ENCODE data around the gene ZNF175.

Gene ZNF175

DNA sequence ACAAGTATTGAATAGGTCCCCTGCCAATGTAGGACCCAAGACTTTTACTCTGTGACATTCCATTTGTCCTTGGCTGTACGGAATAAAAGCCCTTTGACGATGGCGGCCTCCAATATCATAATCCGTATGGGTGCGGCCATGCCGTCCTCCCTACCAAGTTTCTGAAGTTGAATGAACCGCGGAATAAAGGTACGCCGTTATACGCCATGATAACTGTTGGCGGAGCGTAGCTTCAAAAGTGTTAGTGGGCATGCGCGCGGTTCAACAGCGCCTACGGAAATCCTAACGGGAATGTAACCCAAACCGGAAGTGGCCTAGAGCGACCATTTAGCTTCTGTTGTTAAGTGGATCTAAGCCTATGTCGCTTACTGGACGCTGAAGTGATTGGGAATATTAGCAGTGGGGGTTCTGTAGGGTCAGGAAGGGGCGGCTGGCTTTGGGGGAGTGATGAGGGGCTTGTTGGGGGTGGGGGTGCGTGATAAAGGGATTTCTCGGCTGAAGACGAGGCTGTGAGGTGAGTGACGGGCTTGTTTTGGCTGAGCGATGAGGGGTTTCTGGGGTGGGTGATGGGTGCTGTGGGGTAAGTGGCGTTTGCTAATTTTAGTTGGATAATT, at the start of gene ZNF175:
Gene ZNF175 (plus strand): TSS at position 322 of the 614 bp plus-strand sequence. CDS start 2,047 bp downstream, outside the sequence.
- Mint-ChIP-seq H3K4me3 (peak within 1 kb of the TSS; percentile 91), H3K4me1 (ENCODE audit: low read depth) (peaks cover 37% of the 10 kb centered on the region), H3K27me3 (peaks cover 11% of the 10 kb centered on the region), H3K27ac (peak within 1 kb of the TSS; percentile 93), H3K36me3 (ENCODE audit: low read depth) (peaks cover 28% of the 10 kb centered on the region), H3K9me3 (no peaks in the 10 kb centered on the region)

DNA sequence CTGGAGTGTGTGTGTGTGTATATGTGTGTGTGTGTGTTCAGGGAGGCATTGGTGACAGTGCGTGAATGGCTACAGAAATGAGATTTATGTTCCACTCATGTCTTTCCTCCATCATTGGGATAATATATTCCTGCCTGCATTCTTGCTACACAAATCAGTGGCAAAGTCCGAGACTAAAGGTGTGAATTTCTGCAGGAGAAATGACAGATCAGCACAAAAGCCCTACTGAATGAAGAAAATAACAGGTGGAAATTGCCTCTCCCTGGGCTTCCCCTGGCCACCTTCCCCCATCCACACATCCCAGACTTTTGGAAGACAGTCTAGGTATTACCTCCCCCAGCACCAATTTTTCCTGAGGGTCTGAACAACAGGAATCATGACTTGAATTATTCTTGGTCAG, 49.7 kb upstream of the ZNF175 start:
- Mint-ChIP-seq H3K4me3 (no peak overlapping the region), H3K4me1 (ENCODE audit: low read depth) (peaks cover 7% of the 10 kb centered on the region), H3K27me3 (peaks cover 27% of the 10 kb centered on the region), H3K36me3 (ENCODE audit: low read depth) (no peaks in the 10 kb centered on the region), H3K27ac (no peak overlapping the region), H3K9me3 (no peaks in the 10 kb centered on the region)

DNA sequence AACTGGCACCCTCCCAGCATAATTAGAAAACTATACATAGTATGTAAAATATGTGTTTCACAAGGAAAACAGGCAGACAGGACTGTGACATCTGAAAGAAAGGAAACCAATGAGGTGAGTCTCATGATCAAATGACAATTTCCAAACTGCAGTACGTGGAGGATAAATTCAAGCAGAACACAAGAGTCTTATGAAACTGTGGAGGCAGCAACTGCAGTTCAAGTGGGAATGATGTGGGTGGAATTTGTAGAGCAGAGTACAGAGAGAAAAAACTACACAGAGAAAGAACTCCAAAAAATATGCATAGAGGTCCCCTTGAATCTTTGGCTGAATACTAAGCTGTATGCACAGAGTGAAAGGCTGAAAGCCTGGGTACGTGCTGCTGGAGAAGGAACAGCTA, 49.3 kb upstream of the ZNF175 start:
- no peaks in the 10 kb centered on the region for H3K9me3 Mint-ChIP-seq

DNA sequence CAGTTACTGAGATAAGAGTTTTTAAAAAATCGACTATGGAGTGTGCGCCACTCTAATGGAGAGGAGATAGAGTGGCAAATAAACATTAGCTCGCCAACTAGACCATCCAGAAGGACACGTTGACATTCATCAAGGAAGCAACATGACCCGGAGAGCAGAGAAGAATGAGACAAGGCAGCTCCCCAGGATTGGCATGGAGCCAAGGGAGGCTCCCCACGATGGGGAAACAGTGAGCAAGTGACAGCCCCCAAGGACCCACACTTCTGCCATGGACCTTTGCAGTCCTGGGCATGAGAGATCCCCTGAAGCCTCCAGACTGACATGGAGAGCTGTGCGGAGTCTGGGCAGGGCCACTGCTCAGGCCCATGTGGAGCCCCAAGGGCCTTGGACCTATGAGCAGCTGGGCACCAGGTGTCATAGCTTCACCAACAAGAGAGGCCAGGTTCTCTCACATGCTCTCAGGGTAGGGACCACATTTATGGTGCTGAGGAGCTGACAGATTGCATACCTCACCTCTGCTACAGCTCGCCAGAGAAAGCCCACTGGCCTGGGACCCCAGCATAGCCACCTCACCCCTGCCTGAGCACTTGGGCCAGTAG, 46.3 kb upstream of the ZNF175 start:
- no peaks in the 10 kb centered on the region for H3K9me3 Mint-ChIP-seq
- no peak overlapping the region for H3K4me3 Mint-ChIP-seq
- H3K4me1 Mint-ChIP-seq (ENCODE audit: low read depth), result no peaks in the 10 kb centered on the region
- H3K27ac Mint-ChIP-seq, result no peak overlapping the region
- no peaks in the 10 kb centered on the region for H3K36me3 Mint-ChIP-seq (ENCODE audit: low read depth)
- peaks cover 47% of the 10 kb centered on the region for H3K27me3 Mint-ChIP-seq

More for the DNA sequence above, 49.3 kb upstream of the ZNF175 start:
- H3K27me3 Mint-ChIP-seq, result peaks cover 31% of the 10 kb centered on the region
- no peak overlapping the region for H3K27ac Mint-ChIP-seq
- H3K4me3 Mint-ChIP-seq, result no peak overlapping the region
- no peaks in the 10 kb centered on the region for H3K36me3 Mint-ChIP-seq (ENCODE audit: low read depth)
- peaks cover 7% of the 10 kb centered on the region for H3K4me1 Mint-ChIP-seq (ENCODE audit: low read depth)

DNA sequence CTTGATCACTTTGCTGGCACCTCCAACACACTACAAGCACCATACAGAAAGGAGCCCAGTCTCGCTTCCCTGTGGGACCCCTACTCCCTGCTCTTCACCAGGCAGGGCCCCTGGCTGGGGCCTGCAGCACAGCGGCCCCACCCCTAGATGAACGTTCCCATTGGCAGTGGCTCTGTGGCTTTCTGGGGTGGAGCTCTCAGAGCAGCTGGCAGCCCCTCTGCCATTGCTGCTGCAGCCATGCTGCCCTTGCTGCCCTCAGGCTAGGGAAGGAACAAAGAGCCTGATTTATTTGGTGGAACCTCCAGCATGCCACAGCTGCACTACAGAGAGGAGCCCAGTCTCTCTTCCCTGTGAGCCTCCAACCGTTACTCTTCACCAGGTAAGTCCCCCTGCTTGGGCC, 45.4 kb upstream of the ZNF175 start:
- peaks cover 47% of the 10 kb centered on the region for H3K27me3 Mint-ChIP-seq
- no peaks in the 10 kb centered on the region for H3K4me1 Mint-ChIP-seq (ENCODE audit: low read depth)
- no peaks in the 10 kb centered on the region for H3K36me3 Mint-ChIP-seq (ENCODE audit: low read depth)
- no peak overlapping the region for H3K4me3 Mint-ChIP-seq
- H3K27ac Mint-ChIP-seq, result no peak overlapping the region
- H3K9me3 Mint-ChIP-seq, result no peaks in the 10 kb centered on the region

DNA sequence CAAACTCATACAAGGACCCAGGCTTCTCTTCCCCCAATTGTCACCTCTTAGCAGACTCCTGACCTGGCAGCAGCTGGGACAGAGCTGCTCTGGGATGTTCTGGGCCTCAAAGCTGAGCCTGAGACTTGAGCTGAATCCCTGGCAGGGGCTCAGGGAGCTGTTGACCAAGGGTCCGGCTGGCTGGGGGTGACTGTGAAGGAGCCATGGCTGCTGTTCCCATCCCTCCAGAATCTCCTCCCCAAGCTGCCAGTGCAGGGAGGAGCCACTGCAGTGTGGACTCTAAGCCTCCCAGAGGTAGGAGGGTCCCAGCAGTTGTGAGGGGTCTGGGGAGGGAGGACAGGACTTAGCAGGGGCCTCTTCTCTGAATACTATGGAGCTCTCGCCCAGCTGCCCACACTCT, 41.8 kb upstream of the ZNF175 start:
- Mint-ChIP-seq H3K9me3 (no peaks in the 10 kb centered on the region), H3K27ac (no peak overlapping the region), H3K4me3 (no peak overlapping the region), H3K36me3 (ENCODE audit: low read depth) (no peaks in the 10 kb centered on the region), H3K4me1 (ENCODE audit: low read depth) (no peaks in the 10 kb centered on the region), H3K27me3 (peaks cover 43% of the 10 kb centered on the region)

DNA sequence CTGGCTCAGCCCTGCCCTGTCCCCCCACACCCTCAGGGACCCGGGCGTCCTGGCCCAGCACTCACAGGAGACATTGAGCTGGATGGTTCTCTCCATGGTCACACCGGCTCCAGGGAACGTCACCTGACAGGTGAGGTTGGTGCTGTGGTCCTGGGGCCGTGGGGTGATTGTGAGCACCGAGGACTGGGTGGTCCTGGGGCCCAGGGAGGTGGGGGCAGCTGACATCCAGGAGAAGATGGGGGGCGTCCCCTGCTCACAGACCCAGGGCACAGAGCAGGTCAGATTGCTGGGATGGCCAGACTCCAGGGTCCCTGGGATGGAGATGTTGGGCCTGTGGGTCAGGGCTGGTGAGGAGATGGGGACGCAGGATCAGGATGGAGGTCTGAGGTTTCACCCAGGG, 40.5 kb upstream of the ZNF175 start:
- Mint-ChIP-seq H3K36me3 (ENCODE audit: low read depth) (no peaks in the 10 kb centered on the region), H3K27ac (no peak overlapping the region), H3K9me3 (peaks cover under 1% of the 10 kb centered on the region), H3K27me3 (peaks cover 56% of the 10 kb centered on the region), H3K4me1 (ENCODE audit: low read depth) (no peaks in the 10 kb centered on the region), H3K4me3 (no peak overlapping the region)

DNA sequence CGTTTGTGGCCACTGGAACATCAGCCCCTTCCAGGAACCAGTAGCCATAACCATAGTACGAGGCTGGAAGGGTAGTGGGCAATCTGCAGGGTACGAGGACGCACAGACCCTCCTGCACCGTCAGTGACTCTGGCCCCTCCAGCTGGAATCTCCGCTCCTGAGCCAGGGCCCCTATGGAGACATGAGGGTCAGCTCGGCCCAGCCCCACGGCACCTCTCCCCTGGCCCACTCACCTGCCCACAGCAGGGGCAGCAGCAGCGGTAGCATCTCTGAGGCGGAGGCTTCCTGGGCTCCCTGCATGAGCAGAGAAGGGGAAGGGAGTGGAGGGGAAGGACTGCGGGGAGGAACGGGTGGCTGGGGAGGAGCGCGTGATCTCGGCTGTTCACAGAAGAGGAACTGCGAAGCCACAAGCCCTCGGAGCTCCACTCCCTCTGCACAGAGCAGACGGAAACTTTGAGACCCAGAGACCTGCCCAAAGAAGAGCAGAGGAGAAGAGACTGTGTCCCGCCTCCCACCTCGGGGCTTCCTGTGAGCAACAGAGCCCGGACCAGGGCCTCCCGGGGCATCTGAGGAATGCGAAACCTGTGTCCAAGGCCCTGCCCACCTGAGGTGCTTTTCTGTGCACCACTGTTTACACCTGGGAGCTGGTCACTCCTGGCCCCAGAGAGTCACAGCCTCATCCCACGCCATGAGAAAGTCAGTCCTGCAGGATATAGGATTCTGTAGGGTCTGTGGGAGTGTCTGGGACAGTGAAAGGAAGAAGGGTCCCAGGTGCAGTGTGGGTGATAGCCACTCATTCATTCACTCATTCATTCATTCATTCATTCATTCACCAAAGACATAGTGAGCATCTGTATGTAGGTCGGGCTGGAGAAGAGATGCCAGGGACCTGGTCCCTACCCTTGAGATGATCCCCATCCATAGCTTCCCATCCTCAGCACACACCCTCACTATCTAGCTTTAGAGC, 39.5 kb upstream of the ZNF175 start, which contains the start of gene SIGLEC6:
Gene SIGLEC6 (minus strand): TSS at position 322 of the 967 bp plus-strand sequence. CDS start 22 bp downstream, at position 300.
- no peak within 1 kb of the TSS for H3K27ac Mint-ChIP-seq
- H3K27me3 Mint-ChIP-seq, result peaks cover 62% of the 10 kb centered on the region

DNA sequence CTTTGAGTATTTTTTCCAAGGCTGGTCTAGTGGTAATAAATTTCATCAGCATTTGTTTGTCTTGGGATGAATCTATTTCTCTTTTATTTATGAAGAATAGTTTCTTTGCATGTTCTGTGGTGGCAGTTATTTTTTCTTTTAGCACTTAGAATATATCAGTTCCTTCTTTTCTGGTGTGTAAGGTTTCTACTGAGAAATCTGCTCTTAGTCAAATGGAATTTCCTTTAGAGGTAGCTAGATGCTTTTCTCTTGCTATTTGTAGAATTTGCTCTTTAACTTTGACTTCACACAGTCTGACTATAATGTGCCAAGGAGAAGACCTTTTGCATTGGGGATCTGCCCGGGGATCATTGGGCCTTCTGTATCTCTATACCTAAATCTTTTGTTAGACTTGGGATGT, 35.5 kb upstream of the ZNF175 start:
- H3K4me3 Mint-ChIP-seq, result no peak overlapping the region
- peaks cover 65% of the 10 kb centered on the region for H3K27me3 Mint-ChIP-seq
- peaks cover 4% of the 10 kb centered on the region for H3K9me3 Mint-ChIP-seq
- no peak overlapping the region for H3K27ac Mint-ChIP-seq
- H3K36me3 Mint-ChIP-seq (ENCODE audit: low read depth), result no peaks in the 10 kb centered on the region
- H3K4me1 Mint-ChIP-seq (ENCODE audit: low read depth), result no peaks in the 10 kb centered on the region

More for the DNA sequence above, 39.5 kb upstream of the ZNF175 start, which contains the start of gene SIGLEC6:
- H3K4me3 Mint-ChIP-seq, result no peak within 1 kb of the TSS
- H3K9me3 Mint-ChIP-seq, result peaks cover 4% of the 10 kb centered on the region
- H3K36me3 Mint-ChIP-seq (ENCODE audit: low read depth), result no peaks in the 10 kb centered on the region
- H3K4me1 Mint-ChIP-seq (ENCODE audit: low read depth), result no peaks in the 10 kb centered on the region

DNA sequence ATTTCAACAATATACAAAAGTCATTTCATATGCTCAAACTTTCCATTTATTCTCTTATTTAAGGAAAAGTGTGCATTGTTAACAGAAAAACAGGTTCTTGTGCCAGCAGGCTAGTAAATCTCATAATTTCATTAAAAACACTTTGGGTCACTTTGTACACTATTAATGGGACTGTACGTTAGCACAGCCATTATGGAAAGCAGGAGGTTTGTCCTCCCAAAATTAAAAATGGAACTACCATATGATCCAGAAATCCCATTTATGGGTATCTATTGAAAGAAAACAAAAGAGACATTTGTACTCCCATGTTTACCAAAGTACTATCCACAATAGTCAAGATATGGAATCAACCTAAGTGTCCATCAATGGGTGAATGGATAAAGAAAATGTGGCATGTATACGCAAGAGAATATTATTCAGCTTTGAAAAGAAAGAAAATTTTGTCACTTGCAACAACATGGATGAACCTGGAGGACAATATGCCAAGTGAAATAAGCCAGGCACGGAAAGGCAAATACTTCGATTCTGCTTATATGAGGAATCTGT, 31.2 kb upstream of the ZNF175 start:
- H3K27me3 Mint-ChIP-seq, result peaks cover 62% of the 10 kb centered on the region

DNA sequence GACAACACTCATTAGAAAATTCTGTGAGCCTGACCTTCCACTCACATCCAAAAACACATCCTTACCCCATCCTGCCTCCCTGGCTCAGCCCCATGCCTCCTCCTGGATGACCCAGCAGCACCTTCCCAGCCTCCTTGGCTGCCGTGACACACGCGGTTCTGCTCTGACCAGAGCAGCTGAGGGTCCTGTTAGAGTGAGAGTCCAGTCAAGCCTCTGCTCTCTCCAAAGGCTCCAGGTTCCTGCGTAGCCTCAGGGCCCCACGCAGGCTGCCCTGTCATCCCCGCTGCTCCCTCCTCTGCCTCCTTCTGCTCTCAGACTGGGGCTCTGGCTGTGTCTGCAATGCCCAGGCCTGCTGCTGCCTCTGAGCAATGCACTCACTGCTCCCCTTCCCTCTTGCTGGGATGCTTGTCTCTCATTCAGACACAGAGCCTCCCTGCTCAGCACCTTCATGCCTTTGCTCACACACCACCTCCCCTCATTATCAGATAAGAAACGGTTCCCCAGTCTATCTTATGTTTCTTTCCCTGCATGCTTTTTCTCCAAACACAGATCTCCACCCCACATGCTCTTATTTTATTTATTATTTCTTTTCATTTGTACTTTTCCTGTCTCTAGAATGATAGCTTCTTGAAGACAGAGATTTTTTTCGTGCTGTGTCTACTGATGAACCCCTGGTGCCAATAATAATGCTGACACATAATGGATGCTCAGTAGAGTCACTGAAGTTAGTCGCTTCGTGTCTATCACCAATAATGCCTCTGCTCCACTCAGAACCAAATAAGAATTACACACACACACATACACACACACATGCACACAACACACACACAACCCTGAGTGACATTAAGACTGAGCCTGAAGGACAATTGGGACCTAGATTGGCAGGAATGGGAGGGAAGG, 29.4 kb upstream of the ZNF175 start:
- Mint-ChIP-seq H3K9me3 (no peaks in the 10 kb centered on the region), H3K4me1 (ENCODE audit: low read depth) (peaks cover 7% of the 10 kb centered on the region), H3K27ac (no peak overlapping the region), H3K36me3 (ENCODE audit: low read depth) (no peaks in the 10 kb centered on the region), H3K4me3 (no peak overlapping the region), H3K27me3 (peaks cover 50% of the 10 kb centered on the region)

More for the DNA sequence above, 31.2 kb upstream of the ZNF175 start:
- no peak overlapping the region for H3K4me3 Mint-ChIP-seq
- no peaks in the 10 kb centered on the region for H3K36me3 Mint-ChIP-seq (ENCODE audit: low read depth)
- peaks cover 4% of the 10 kb centered on the region for H3K9me3 Mint-ChIP-seq
- H3K4me1 Mint-ChIP-seq (ENCODE audit: low read depth), result no peaks in the 10 kb centered on the region
- no peak overlapping the region for H3K27ac Mint-ChIP-seq

DNA sequence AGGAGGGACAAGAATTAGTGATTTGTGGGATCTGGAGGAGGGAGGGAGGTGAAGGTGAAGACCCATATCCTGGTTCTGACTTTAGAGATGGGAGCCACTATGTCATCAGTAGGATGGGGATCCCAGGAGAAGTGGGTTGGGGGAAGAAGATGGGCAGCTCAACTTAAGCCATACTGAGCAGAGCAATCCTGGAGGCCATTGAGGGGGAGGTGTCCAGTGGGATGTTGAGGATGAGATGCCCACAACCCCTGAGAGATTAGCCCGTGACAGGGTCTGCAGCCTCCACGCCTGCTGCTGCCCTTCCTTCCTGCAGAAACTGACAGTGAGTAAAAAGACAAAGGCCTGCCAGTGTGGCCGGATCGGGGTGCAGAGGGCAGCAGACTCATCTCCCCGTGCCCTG, 28.4 kb upstream of the ZNF175 start:
- Mint-ChIP-seq H3K9me3 (no peaks in the 10 kb centered on the region), H3K36me3 (ENCODE audit: low read depth) (no peaks in the 10 kb centered on the region), H3K4me1 (ENCODE audit: low read depth) (peaks cover 17% of the 10 kb centered on the region), H3K27me3 (peaks cover 47% of the 10 kb centered on the region), H3K27ac (no peak overlapping the region), H3K4me3 (no peak overlapping the region)

DNA sequence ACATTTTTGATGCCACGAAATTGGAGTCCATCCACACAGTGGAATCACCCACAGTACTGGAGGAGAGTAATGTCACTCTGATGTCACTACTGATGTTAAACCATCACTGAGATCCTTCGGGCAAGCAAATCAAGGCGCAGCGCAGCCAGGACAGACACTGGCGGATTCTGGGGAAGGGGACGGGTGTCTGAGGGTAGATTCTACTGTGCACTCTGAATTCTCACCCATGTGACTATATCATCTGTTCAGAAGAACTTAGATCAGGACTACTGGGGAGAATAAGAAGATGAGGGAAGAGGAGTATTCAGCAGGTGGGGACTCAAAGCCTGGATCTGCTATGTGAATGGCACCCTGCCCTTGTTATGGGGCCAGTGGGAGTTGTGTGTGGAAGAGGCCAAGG, 27.0 kb upstream of the ZNF175 start:
- Mint-ChIP-seq H3K9me3 (no peaks in the 10 kb centered on the region), H3K4me1 (ENCODE audit: low read depth) (peaks cover 26% of the 10 kb centered on the region), H3K4me3 (no peak overlapping the region), H3K27me3 (peaks cover 47% of the 10 kb centered on the region), H3K27ac (no peak overlapping the region), H3K36me3 (ENCODE audit: low read depth) (no peaks in the 10 kb centered on the region)

DNA sequence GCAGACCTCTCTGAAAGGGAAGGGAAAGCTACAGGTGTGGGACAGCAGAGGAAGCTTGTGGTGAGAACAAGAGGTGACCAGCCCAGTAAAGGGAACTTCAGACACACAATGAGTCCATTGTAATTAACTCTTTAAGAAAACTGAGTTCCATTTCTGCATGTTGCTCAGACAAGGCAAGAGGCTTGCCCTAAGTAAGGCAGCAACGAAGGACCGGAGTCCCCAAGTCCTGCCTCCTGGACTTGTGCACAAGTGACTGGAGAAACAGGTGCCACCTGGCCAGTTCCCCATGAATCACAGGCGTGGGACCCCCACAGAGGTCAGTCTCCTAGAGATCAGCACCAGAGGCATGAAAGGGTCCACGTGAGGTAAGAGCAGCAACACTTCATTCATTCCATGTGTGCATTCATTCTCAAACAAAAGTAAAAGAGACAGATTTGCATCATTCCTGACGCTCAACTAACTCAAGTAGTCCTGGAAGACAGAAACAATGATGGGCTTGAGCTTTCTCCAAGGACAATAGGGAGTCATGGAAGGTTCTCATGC, 24.9 kb upstream of the ZNF175 start:
- no peak overlapping the region for H3K27ac Mint-ChIP-seq
- no peak overlapping the region for H3K4me3 Mint-ChIP-seq
- peaks cover 44% of the 10 kb centered on the region for H3K27me3 Mint-ChIP-seq
- H3K4me1 Mint-ChIP-seq (ENCODE audit: low read depth), result peaks cover 36% of the 10 kb centered on the region
- no peaks in the 10 kb centered on the region for H3K9me3 Mint-ChIP-seq
- H3K36me3 Mint-ChIP-seq (ENCODE audit: low read depth), result no peaks in the 10 kb centered on the region
